Activated naive CD8-positive, alpha-beta T cell treated with anti-CD3 and anti-CD28 coated beads, Interleukin-2, amount 50 U/mL, for 16 hours (primary cell): ENCODE measurements around the gene SHC3.

Experiments used
- DNase-seq: peaks from one replicate; pipeline ENCODE4 v3.0.0-alpha.2; 2020; ENCODE audit warnings: low read depth, low spot score

SHC3 gene

DNA sequence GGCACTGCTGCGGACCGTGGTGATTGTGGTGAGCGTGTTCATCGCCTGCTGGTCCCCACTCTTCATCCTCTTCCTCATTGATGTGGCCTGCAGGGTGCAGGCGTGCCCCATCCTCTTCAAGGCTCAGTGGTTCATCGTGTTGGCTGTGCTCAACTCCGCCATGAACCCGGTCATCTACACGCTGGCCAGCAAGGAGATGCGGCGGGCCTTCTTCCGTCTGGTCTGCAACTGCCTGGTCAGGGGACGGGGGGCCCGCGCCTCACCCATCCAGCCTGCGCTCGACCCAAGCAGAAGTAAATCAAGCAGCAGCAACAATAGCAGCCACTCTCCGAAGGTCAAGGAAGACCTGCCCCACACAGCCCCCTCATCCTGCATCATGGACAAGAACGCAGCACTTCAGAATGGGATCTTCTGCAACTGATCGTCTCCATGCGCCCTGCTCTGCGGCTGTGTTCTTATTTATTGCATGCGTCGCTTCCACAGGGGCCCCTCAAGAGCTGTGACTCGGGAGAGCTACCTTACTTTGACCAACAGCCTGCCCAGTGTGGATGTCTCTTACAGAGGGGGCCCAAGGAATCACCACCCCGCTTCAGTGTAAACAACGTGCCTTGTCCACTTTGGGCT is 176.6 kb downstream of the SHC3 start:
- no peak for DNase-seq

DNA sequence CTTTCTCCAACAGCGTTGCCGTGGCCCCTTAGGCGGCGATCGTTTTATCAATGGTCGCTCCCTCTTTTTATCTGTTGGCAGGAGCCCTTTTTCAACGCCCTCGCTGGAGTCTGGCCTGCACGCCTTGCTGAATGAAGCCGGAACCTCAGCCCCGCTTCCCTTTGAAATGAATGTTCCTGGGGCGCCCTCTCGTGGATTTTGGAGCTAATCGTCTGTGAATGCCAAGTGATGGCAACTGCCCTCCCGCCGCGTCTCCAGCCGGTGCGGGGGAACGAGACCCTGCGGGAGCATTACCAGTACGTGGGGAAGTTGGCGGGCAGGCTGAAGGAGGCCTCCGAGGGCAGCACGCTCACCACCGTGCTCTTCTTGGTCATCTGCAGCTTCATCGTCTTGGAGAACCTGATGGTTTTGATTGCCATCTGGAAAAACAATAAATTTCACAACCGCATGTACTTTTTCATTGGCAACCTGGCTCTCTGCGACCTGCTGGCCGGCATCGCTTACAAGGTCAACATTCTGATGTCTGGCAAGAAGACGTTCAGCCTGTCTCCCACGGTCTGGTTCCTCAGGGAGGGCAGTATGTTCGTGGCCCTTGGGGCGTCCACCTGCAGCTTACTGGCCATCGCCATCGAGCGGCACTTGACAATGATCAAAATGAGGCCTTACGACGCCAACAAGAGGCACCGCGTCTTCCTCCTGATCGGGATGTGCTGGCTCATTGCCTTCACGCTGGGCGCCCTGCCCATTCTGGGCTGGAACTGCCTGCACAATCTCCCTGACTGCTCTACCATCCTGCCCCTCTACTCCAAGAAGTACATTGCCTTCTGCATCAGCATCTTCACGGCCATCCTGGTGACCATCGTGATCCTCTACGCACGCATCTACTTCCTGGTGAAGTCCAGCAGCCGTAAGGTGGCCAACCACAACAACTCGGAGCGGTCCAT is 177.4 kb downstream of the SHC3 start:
- DNase-seq, result peak; percentile 68

DNA sequence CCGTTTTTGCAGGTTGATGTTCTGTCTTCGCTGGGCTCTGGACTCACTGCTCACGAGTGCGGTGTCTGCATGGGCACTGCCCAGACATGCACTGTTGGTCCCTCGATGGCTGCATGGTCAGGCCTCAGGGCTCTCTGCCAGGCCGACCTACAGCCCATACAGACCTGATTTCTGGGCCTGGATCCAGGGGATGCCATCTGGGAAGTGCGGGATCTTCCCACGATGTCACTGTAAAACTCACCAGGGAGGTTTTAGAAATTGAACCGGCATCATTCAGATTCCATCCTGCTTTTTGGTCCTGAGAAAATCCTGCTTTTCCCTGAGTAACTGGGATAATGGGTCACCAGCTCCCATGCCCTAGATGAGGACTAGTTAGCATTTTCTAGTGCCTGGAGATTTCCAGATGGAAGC is 178.2 kb downstream of the SHC3 start:
- no peak for DNase-seq

DNA sequence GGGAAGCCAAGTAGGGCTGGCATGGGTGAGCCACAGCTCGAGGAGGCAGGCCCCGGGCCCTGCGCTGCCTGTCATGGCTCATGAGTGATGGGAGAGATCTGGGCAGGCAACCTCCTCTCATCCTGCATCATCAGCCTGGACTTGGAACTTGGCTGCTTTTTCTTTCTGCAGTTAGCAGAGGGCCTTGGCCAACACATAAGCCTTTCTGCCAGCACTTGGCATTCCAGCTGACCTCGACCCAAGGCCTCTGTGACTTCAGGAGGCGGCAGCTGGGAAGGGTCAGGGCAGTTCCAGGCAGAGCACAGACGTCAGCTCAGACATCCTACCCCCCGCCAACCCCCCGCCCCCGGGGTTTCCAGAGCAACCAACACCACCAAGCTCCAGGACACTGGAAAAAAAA is 179.7 kb downstream of the SHC3 start:
- DNase-seq, result no peak

DNA sequence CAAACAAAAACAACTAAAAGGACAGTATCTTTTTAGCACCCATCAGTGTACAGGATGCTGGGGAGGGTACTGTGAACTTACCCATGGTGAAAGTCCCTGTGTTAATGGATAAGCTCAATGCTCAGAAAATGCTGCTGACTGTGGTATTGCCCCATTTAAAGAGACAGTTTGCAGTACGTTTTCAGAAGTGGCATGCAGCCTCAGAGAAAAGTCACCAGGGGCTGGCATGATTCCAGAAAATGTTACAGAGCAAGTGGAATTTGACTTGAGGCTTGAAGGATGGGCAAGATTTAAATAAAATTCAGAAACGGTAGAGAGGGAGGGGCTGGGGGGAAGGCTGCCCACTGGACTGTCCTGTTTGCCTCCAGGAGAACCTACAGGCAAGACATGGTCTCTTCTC is 180.1 kb downstream of the SHC3 start:
- no peak for DNase-seq

DNA sequence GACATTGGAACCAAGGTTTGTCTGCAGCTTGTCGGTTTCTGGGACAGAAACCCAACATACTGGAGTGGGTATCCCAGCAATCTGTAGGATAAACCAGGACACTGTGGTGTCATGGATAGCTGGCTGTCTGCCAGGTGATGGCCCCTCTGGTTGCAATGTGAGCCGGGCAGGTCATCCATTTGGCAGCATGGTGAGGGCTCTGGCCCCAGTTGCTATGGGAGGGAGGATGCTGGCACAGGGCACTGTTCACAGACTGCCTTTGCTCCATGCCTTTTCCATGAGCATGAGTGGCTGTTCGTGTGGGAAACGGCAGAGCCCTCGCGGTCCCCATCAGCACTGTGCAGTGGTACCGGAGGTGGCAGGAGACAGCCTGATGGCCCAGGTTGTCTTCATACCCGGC is 181.0 kb downstream of the SHC3 start:
- no peak for DNase-seq

DNA sequence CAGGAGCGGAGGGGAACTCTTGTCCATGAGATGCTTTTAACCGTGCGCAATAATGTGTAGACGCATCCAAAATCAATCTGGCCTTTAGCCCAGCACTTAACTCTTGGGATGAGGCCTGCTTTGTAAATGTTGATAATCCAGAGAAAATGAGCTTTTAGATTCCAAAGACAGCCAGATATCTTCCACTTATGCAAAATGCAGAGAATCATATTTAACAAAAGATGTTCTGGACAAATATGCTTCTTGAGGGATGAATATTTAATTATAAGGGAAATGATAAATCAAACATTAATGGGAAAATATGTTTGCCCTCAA is 181.7 kb downstream of the SHC3 start:
- no peak for DNase-seq

DNA sequence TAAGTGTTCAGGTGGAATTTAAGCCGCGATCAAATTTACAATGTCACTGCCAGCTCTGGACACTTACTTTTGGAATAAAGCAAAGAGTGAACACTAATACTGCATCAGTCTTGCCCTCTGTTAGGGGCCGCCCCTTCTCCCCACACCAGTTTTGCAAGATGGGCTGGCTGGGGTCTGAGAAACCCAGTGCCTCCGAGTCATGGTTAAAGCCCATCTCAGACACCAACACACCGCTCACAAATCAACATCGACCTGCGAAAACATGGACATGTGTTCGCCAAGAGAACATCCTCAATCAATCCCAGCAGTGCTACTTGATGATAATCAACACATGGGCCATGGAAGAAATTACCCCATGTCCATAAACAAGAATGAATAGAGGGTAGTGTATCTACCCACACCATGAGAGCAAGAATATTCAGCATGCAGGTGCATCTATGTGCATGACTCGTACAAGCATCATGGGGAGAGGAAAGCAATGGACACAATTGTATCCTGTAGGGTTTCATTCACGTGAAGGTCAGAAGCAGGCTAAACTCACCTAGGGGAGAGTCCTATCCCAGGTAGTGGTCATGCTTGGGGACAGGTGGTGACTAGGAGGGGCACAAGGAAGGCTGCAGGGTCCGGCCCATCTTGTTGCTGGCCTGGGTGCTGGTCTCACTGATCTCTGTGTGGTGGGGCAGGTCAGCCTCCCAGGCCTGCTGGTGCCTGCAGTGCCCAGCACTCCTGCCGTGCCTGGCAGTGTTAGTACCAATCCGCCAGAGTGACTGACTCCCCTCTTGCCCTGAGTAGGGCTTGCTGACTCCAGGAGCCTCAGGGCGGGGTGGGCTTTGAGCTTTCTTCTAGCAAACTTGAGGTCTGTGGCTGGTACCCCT is 182.3 kb downstream of the SHC3 start:
- no peak for DNase-seq

DNA sequence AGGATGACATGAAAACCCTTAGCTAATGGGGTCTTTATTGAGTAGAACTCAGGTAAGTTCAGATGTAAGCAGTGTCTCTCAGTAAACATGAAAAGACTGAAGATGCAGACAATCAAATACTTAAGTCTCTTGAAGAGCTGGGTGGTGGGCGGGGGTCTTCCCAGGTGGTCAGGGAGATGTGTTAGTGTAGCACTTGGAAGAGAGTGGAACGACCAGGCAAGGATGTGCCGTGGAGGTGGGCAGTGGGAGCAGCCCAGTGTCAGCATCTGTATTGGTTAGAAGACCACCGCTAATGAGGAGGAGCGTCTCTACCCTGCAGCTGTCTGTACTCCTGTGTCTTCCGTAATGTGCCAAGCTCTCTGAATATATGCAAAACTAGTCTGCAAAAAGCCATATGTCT is 183.0 kb downstream of the SHC3 start:
- no peak for DNase-seq

DNA sequence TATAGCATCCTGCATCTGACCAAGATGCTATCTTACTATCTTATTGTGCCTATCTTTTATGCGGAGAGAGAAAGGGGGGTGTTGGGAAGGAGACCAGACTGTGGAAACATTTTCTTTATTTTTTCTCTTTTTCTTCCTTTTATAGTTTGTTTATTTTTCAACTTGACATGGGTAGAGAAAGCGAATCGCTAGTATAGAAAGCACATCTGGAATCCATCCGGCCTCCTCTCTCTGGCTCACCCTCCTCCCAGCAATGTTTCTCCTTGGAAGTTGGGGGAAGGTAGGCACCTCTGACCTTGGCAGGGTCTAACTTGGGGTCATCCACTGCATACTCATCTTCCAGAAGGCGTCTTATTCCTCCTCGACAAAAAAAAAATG is 183.4 kb downstream of the SHC3 start:
- no peak for DNase-seq

DNA sequence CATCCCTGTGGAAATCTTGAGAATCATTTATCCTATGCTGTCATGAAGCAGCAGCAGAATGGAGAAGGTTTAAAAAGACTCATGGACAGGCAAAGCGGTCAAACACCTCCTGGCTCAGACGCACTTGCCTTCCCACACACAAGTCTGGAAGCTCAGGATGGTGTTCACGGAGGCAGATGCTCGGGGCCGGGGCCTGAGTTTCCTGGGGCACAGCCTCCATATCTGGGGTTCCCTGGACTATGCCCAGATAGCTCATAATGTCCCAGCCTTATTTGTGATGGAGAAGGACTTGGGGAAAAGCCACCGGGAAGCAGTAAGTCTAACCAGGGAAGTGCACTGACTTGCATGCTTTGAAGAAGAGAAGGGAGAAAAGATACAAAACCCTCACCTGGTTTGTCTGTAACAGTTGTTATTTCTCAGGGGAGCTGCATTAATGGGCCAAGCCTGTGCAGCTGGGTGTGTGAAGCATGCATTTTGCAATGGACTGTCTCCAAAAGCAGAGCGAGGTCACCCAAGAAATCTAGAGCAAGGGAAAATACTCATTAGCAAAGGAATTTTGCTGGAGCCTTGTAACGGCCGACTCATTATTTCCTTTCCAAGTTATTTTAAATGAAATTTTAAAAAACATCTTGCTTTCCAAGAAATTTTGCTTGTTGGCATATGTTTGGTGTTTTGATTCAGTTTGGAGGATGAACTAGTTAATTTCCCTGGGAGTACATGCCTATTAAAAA is 184.0 kb downstream of the SHC3 start:
- DNase-seq, result no peak

DNA sequence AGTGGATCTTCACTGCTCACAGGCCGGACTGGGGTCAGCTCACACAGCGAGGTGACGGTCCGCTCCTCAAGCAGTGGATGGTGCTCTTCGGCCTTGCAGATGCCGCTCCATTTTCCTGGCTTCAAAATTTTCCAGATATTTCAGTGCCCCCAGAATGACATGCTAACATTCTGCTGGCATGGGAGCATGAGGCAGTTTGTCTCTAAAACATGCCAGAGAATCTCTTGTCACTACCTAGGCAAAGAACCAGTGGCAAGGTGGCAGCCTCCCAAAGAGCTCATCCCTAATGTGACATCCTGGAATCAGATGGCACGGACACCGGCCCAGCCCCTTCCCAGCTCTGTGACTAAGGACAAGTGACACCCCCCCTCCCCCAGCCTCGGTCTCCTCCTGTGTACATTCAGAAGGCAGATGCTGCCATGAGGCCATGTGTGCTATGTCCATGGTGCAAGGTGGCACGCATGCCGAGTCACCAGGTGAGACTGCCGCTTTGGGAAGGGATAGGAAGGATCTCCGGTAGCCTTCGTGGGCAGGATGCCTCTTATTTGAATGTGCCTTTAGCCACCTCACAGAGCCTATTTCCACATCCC is 184.7 kb downstream of the SHC3 start:
- DNase-seq, result no peak

DNA sequence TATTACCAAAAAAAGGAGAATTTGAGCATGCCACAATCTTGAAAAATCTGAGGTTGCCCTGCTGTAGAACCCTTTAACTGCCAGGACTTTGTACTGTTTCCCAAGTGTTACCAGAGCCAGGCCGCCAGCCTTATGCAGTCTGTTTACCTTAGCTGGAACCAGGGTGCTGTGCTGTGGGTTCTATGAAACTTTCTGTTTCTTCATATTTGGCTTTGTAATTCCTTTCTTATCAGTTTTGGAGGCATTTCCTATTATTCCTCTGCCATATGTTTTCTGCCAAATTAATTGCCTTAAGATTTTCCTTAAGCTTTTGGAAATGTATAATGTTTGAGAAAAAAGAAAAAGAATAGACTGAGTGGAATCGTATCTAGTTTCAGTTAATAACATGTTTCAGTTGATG is 185.3 kb downstream of the SHC3 start:
- DNase-seq, result no peak

DNA sequence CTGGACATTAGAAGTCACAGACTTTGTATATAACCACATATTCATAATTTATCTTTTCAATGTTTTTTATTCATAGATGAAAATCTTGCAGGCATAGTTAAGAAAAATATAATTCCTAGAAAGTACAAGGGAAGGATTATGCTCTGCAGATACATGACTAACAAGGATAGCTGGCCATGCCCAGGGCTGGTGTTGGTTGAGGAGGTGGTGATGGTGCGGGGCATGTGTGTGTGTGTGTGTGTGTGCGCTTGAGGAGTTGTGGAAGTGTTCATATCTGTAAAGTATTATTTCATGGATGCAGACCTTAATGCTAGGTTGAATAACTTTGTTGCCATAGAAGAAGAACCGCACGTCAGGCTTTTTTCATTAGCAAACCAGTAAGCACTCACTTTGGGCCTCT is 186.1 kb downstream of the SHC3 start:
- no peak for DNase-seq

DNA sequence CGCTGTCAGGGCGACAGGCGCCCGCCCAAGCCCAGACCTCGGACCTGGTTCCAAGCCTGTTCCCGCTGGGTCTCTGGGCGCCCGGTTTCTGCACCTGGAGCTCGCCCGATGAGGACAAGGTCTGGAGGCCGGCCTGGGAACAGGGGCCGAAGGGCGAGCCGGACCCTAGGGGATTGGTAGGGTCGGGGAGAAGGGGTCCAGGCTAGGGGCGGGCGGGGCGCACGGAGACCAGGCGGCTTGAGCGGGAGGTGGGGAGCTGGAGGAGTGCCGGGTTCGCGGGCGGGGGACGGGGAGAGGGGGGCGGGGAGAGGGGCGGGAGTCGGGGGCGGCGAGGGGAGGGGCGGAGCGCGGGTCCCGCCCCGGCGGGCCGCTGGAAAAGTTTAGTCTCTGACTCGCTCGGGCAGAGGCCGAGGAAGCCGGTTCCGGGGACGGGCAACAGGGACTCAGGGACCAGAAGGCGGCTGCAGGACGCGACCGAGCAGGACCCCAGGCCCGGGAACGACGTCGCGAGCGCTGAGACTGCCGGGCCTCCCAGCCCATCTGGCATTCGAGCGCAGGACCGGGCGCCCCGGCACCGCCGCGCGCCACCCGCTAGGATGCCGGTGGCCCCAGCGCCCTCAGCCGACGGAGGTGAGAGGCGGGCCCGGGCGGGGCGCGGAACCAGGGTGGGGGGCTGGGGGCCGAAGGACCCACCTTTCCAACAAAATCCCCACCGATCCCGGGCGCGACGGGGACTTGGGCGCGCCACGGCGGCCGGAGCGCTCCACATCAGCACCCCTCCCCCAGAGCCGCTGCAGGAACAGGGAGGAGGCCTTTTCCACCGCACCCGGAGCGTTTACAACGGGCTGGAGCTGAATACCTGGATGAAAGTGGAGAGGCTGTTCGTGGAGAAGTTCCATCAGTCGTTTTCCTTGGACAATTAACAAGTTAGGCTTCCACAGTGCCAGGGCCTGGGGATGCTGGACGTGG is 187.3 kb downstream of the SHC3 start, which contains the start of gene S1PR3:
S1PR3 (plus strand) TSS at position 403 of the 969 bp plus-strand sequence. CDS start 9,733 bp downstream, outside the sequence.
- DNase-seq, result no peak

DNA sequence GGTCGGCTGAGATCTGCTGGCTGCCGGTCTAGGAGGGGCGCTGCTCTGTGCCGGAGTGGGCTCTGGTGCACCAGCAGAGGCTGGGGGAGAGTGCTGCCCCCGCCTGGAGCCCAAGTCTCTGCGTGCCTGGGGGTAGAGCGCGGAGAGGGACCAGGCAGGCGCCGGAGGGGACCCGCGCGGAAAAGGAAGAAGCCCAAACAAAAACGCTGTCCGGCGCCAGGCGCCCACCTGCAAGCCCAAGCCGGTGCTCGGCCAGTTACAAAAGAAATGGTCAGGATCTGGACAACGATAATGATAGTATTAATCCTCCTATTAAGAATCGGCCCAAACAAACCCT is 187.9 kb downstream of the SHC3 start:
- DNase-seq, result no peak

DNA sequence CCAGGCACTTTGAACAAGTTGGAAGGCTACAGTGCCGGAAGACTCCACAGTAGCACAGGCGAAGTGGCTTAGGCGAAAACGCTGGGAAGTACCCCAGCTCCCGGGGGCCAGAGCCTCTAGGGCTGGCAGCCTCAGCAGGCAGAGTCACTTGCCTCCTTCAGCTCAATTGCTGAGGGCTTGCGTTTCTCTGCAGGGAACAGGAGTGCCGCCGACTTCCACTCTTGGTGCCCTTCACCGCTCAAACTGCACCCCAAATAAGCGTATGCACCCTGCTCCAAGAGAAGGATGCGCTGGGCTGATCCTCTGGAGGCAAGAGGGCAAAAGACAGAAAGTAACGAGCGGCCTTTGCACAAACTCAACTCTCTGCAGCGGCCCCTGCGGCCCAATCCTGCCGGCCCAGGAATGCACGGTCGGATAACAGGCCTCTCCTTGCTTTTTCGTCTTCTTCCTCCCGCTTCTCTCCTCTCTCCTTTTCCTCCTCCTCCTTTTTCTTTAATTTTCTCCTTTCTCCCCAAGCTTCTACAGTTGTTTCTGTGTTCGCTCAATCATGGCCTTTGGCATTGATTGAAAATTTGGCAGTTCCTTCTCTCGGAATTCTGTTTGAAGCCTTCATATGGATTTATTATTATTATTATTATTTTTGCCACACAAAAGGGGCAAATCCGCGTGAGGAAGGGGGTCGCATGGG is 188.4 kb downstream of the SHC3 start:
- no peak for DNase-seq

DNA sequence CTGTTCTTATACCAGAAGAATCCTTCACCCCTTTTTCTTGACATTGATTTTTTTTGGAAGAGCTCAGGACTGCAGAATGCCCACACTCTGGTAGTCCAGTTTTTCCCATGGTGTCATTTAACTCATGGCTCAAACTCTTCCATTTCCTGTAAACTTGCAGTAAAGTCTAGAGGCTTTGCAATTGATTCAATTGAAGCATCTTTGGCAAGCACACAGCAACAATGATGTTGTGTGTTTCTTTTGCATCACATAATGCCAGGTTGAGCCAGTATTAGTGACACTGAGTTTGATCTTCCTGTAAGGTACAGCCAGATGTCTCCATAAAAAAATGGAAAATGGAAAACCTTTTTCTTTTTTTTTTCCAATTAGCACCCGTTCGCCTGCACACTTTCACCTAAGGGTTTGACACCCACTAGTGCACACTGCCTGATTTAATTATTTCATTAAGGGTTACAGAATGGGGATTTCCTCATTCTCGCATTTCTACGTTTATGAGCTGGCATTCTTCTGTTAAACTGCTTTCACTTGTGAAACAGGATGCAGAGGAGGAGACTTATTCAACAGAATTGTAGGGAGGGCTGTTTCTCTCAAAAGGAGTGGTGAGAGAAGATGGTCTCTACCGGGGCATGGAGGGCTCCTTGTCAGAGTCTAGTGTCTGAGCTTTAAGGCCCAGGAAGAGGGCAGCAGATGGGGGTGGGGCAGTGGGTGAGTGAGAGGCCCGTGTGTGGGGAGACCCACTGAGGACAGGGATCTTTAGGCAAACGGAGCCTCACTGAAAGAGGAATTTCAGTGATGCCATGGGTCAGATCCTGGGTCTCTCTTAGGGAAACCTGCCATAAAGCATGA is 189.6 kb downstream of the SHC3 start:
- no peak for DNase-seq

DNA sequence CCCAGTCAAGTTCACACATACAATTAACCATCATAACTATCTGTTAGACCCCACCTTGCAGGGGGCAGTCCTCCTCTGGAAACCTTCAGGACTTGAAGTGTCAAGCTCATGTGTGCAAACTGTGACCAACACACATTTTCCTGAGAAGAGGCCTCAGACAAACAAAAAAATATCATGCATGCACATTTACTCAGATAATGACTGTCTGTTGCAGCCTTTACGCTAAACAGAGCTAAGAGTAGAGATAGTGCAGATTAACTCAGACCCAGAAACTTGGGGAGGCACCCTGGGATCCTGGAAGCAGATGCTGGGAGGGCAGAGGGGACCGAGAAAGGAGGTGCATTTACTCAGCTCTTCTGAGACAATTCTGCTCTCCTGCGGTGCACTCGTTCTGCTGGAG is 191.0 kb downstream of the SHC3 start:
- DNase-seq, result no peak
